Left ventricle myocardium inferior (tissue), 1 donor: ENCODE data around the gene TMF1. TPM values are rescaled to one million over a fixed set of nuclear protein-coding genes. Genes with fewer than 3 reads are reported as not detected.

ENCODE experiments used
- DNase-seq: peaks from one replicate; pipeline ENCODE4 v3.0.0-alpha.2; 2020
- H3K27ac ChIP-seq: fragments of 200-600 bp; replicated peaks from 2 replicates; pipeline ENCODE4 v1.8.0; 2021
- H3K27me3 ChIP-seq: fragments of 200-600 bp; 2 replicates; pipeline ENCODE4 v1.8.0; 2021; ENCODE audit warnings: low read depth
- H3K36me3 ChIP-seq: fragments of 200-600 bp; 2 replicates; pipeline ENCODE4 v1.8.0; 2021
- H3K4me1 ChIP-seq: fragments of 200-600 bp; 2 replicates; pipeline ENCODE4 v1.8.0; 2021
- H3K4me3 ChIP-seq: fragments of 200-600 bp; 2 replicates; pipeline ENCODE4 v1.8.0; 2021; ENCODE audit warnings: mild to moderate bottlenecking, moderate library complexity
- H3K9me3 ChIP-seq: fragments of 200-600 bp; replicated peaks from 2 replicates; pipeline ENCODE4 v1.8.0; 2021
- CTCF ChIP-seq: fragments of 200-600 bp; IDR thresholded peaks from 2 replicates; pipeline ENCODE4 v1.8.0; 2021; ENCODE audit warnings: antibody characterized with exemption, mild to moderate bottlenecking, borderline replicate concordance
- intact Hi-C: fragments of 100-400 bp; cut with micrococcal nuclease; formaldehyde crosslinking; loops from one replicate; pipeline ENCODE4 v1.11.0; 2022
- total RNA-seq: library from RNA; stranded (reverse); fragmentation: NEBNext Ultra II Directional; extraction: Animal tissue kit (Norgen Biotek cat#: 25700); gene quantifications from one replicate; pipeline ENCODE4 v1.2.1, GENCODE V29; 2021
- donor health status: DM: no; HTN: yes; CAD: no; lungs with severe emphysema.

The TMF1 gene
- total RNA-seq, 1 donor from 2014 or later: 21.0 TPM

GRCh38 chr3:69033470-69033869 is 18.7 kb downstream of the TMF1 start:
- Histone ChIP-seq H3K9me3 (no peaks in the 10 kb centered on the region), H3K27ac (no peak overlapping the region), H3K4me3 (no peak overlapping the region), H3K36me3 (peaks cover 98% of the 10 kb centered on the region), H3K27me3 (no peaks in the 10 kb centered on the region), H3K4me1 (no peaks in the 10 kb centered on the region)
- intact Hi-C loops: no loop called here
- TF ChIP-seq CTCF: no peak
- no peak for DNase-seq

DNA sequence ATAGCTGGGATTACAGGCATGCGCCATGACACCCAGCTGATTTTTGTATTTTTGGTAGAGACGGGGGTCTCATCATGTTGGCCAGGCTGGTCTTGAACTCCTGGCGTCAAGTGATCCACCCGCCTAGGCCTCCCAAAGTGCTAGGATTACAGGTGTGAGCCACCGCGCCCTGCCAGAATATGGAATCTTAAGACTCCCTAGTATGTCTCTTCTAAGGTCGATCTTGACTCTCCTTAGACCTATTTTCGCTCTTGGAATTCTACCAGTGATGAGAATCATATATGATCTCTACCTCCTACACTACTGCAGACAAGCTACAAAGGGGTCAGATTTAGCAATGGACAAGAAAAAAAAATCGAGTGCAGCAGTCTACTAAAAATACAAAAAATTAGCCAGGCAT is 19.4 kb downstream of the TMF1 start:
- Histone ChIP-seq H3K4me1 (no peaks in the 10 kb centered on the region), H3K27me3 (no peaks in the 10 kb centered on the region), H3K4me3 (no peak overlapping the region), H3K9me3 (no peaks in the 10 kb centered on the region), H3K27ac (no peak overlapping the region), H3K36me3 (peaks cover 98% of the 10 kb centered on the region)
- intact Hi-C loops: no loop called here
- DNase-seq: no peak
- no peak for TF ChIP-seq CTCF

- intact Hi-C loops: no loop called here
- H3K27me3 ChIP-seq: no peaks in the 10 kb centered on the region
- peaks cover 98% of the 10 kb centered on the region for H3K36me3 ChIP-seq
- TF ChIP-seq CTCF: no peak
- H3K4me1 ChIP-seq: no peaks in the 10 kb centered on the region
- no peaks in the 10 kb centered on the region for H3K9me3 ChIP-seq
- no peak overlapping the region for H3K4me3 ChIP-seq
- H3K27ac ChIP-seq: no peak overlapping the region
- DNase-seq: no peak
These were observed 20.0 kb downstream of the TMF1 start for GRCh38 chr3:69032142-69032541.

GRCh38 chr3:69031635-69032034 is 20.5 kb downstream of the TMF1 start:
- Histone ChIP-seq H3K27ac (no peak overlapping the region), H3K36me3 (peaks cover 98% of the 10 kb centered on the region), H3K9me3 (no peaks in the 10 kb centered on the region), H3K4me1 (no peaks in the 10 kb centered on the region), H3K4me3 (no peak overlapping the region), H3K27me3 (no peaks in the 10 kb centered on the region)
- intact Hi-C loops: no loop called here
- no peak for TF ChIP-seq CTCF
- no peak for DNase-seq

GRCh38 chr3:69020857-69021256 is 31.3 kb downstream of the TMF1 start:
- Histone ChIP-seq H3K27ac (no peak overlapping the region), H3K4me3 (no peak overlapping the region), H3K36me3 (peaks cover 55% of the 10 kb centered on the region), H3K9me3 (no peaks in the 10 kb centered on the region), H3K27me3 (no peaks in the 10 kb centered on the region), H3K4me1 (no peaks in the 10 kb centered on the region)
- intact Hi-C loops: no loop called here
- no peak for DNase-seq
- no peak for TF ChIP-seq CTCF

GRCh38 chr3:69020424-69020823 is 31.7 kb downstream of the TMF1 start:
- DNase-seq: no peak
- peaks cover 51% of the 10 kb centered on the region for H3K36me3 ChIP-seq

More at GRCh38 chr3:69020424-69020823, 31.7 kb downstream of the TMF1 start:
- Histone ChIP-seq H3K4me3 (no peak overlapping the region), H3K27me3 (no peaks in the 10 kb centered on the region), H3K9me3 (no peaks in the 10 kb centered on the region), H3K27ac (no peak overlapping the region), H3K4me1 (peaks cover under 1% of the 10 kb centered on the region)
- peak; percentile 32 for TF ChIP-seq CTCF
- intact Hi-C loops: no loop called here
